HCT116 (cell line): ENCODE results near the gene PDE4A. TPM values are rescaled to one million over a fixed set of nuclear protein-coding genes. Genes with fewer than 3 reads are reported as not detected.

Experiments
- ATAC-seq: fragments of 200-7000 bp; cut with Tn5 transposase; 2 replicates; pipeline ENCODE4 v1.9.1; 2020; ENCODE audit warnings: mild to moderate bottlenecking, moderate library complexity
- BruUV-seq: library from RNA; stranded (reverse); fragments of 400-500 nt; replicated peaks from 2 replicates; lab custom pipeline; 2021; lab: Mats Ljungman, UMichigan
- CTCF ChIA-PET: fragments of 300-600 bp; sonication (Branson Sonifier 250); formaldehyde crosslinking; loops from one replicate; lab custom pipeline; 2021; ENCODE audit warnings: antibody characterized with exemption; lab: Charles Lee
- POLR2A ChIA-PET: fragments of 300-600, 350-600 bp; sonication (Branson Sonifier 250); formaldehyde crosslinking; loops from one replicate; lab custom pipeline; 2021; ENCODE audit warnings: antibody characterized with exemption; lab: Charles Lee
- RAD21 ChIA-PET, 2 experiments: fragments of 300-600 bp; sonication (Branson Sonifier 250); formaldehyde crosslinking; loops; one replicate each; lab custom pipeline; 2023; ENCODE audit warnings: low total read pairs in 2 of 2; ENCODE audit not compliant: uncharacterized antibody in 2 of 2, unreplicated experiment in 2 of 2, low non-redundant PET in 1 of 2; lab: Charles Lee
- DNase-seq: peaks from one replicate; pipeline ENCODE4 v3.0.0-alpha.2; 2010; ENCODE audit warnings: low read depth, low spot score
- H2AFZ ChIP-seq: fragments of 200-600 bp; shearing (Covaris generic), sonication (generic); 2 replicates; pipeline ENCODE4 v1.6.1; 2017; ENCODE audit warnings: low read depth, mixed run types, mixed read lengths, antibody characterized with exemption, low read length; ENCODE audit not compliant: poor library complexity, severe bottlenecking
- H3K27ac ChIP-seq: 2 replicates; pipeline ENCODE4 v1.5.1; 2012; ENCODE audit warnings: low read depth, low read length
- H3K27me3 ChIP-seq: fragments of 200-600 bp; sonication (generic); 2 replicates; pipeline ENCODE4 v1.6.1; 2016; ENCODE audit warnings: mixed run types, low read length, mixed read lengths; ENCODE audit not compliant: insufficient read depth
- H3K36me3 ChIP-seq, 2 experiments: fragments of 200-500 bp in 1 of 2; fragments of 200-600 bp in 1 of 2; sonication (Bioruptor generic) in 1 of 2; sonication (generic) in 1 of 2; 2 replicates each; pipeline versions ENCODE4 v1.5.1 to v1.6.1; 2014 to 2016; ENCODE audit warnings: low read length in 2 of 2, inconsistent platforms in 1 of 2, mixed read lengths in 1 of 2, mixed run types in 1 of 2; ENCODE audit not compliant: insufficient read depth in 2 of 2, control insufficient read depth in 1 of 2
- H3K4me1 ChIP-seq, 2 experiments: fragments of 200-600 bp in 1 of 2; sonication (generic) in 1 of 2; 2 replicates each; pipeline versions ENCODE4 v1.5.1 to v1.6.1; 2012 to 2017; ENCODE audit warnings: low read length in 2 of 2, inconsistent platforms in 1 of 2, mild to moderate bottlenecking in 1 of 2, mixed read lengths in 1 of 2, mixed run types in 1 of 2, moderate library complexity in 1 of 2; ENCODE audit not compliant: insufficient read depth in 2 of 2, control insufficient read depth in 1 of 2
- H3K4me2 ChIP-seq: fragments of 200-600 bp; sonication (generic); 2 replicates; pipeline ENCODE4 v1.6.1; 2017; ENCODE audit warnings: mixed run types, low read length, mixed read lengths
- H3K4me3 ChIP-seq, 2 experiments: fragments of 200-600 bp in 1 of 2; sonication (generic) in 1 of 2; replicated peaks in 1 of 2; 2 replicates each; pipeline ENCODE4 v1.5.1; 2011 to 2016; ENCODE audit warnings: low read length in 2 of 2, control low read depth in 1 of 2, low read depth in 1 of 2, mild to moderate bottlenecking in 1 of 2, mixed read lengths in 1 of 2, mixed run types in 1 of 2
- H3K79me2 ChIP-seq: fragments of 200-600 bp; sonication (generic); 2 replicates; pipeline ENCODE4 v1.6.1; 2017; ENCODE audit warnings: mild to moderate bottlenecking, mixed run types, low read length, moderate library complexity, mixed read lengths; ENCODE audit not compliant: insufficient read depth
- H3K9ac ChIP-seq: fragments of 200-600 bp; sonication (generic); 2 replicates; pipeline ENCODE4 v1.6.1; 2016; ENCODE audit warnings: low read length, mixed read lengths
- H3K9me2 ChIP-seq: fragments of 200-600 bp; sonication (generic), shearing (Covaris generic); 2 replicates; pipeline ENCODE4 v1.6.1; 2017; ENCODE audit warnings: mixed run types, mild to moderate bottlenecking, moderate library complexity; ENCODE audit not compliant: insufficient read depth
- H3K9me3 ChIP-seq, 2 experiments: fragments of 200-500 bp in 1 of 2; fragments of 200-600 bp in 1 of 2; sonication (Bioruptor generic) in 1 of 2; sonication (generic) in 1 of 2; 2 replicates each; pipeline ENCODE4 v1.6.1; 2014 to 2017; ENCODE audit warnings: low read length in 2 of 2, mixed read lengths in 2 of 2, inconsistent platforms in 1 of 2, low read depth in 1 of 2, mild to moderate bottlenecking in 1 of 2, mixed run types in 1 of 2, moderate library complexity in 1 of 2; ENCODE audit not compliant: control insufficient read depth in 1 of 2, insufficient read depth in 1 of 2
- H4K20me1 ChIP-seq: fragments of 200-600 bp; sonication (generic), shearing (Covaris generic); 2 replicates; pipeline ENCODE4 v1.6.1; 2017; ENCODE audit warnings: mixed run types, mild to moderate bottlenecking, moderate library complexity; ENCODE audit not compliant: insufficient read depth
- CEBPB ChIP-seq: IDR thresholded peaks from 2 replicates; pipeline ENCODE4 v1.6.1; 2012; ENCODE audit warnings: low read depth
- ELF1 ChIP-seq: IDR thresholded peaks from 2 replicates; pipeline ENCODE4 v1.6.1; 2012; ENCODE audit warnings: low read depth, borderline replicate concordance
- EZH2 ChIP-seq: fragments of 200-600 bp; sonication (generic); IDR thresholded peaks from 2 replicates; pipeline ENCODE4 v1.6.1; 2017; ENCODE audit warnings: antibody characterized with exemption, mixed run types
- EZH2phosphoT487 ChIP-seq: fragments of 200-600 bp; IDR thresholded peaks from 2 replicates; pipeline ENCODE4 v1.6.1; 2018; ENCODE audit warnings: antibody characterized with exemption, borderline replicate concordance
- FOSL1 ChIP-seq: IDR thresholded peaks from 2 replicates; pipeline ENCODE4 v1.6.1; 2012; ENCODE audit warnings: low read depth
- JUND ChIP-seq: IDR thresholded peaks from 2 replicates; pipeline ENCODE4 v1.6.1; 2012
- POLR2A ChIP-seq: IDR thresholded peaks from 2 replicates; pipeline ENCODE4 v1.7.0; 2011; ENCODE audit warnings: borderline replicate concordance; ENCODE audit not compliant: insufficient read depth, insufficient read length; ENCODE audit errors: extremely low read depth
- POLR2AphosphoS5 ChIP-seq: IDR thresholded peaks from 2 replicates; pipeline ENCODE4 v1.6.1; 2011; ENCODE audit warnings: mild to moderate bottlenecking, low read depth, low read length, moderate library complexity
- RAD21 ChIP-seq: IDR thresholded peaks from 2 replicates; pipeline ENCODE4 v1.6.1; 2012; ENCODE audit warnings: low read depth, mild to moderate bottlenecking
- REST ChIP-seq: IDR thresholded peaks from 2 replicates; pipeline ENCODE4 v1.6.1; 2012; ENCODE audit warnings: low read depth
- SIN3A ChIP-seq: IDR thresholded peaks from 2 replicates; pipeline ENCODE4 v1.6.1; 2012; ENCODE audit warnings: low read depth
- SRF ChIP-seq: IDR thresholded peaks from 2 replicates; pipeline ENCODE4 v1.6.1; 2012; ENCODE audit warnings: low read depth
- TCF7L2 ChIP-seq: IDR thresholded peaks from 2 replicates; pipeline ENCODE4 v1.7.0; 2011; ENCODE audit warnings: borderline replicate concordance, inconsistent platforms; ENCODE audit not compliant: insufficient read depth, insufficient read length; ENCODE audit errors: extremely low read depth
- ZFX ChIP-seq: fragments of 450-650 bp; IDR thresholded peaks from 2 replicates; pipeline ENCODE4 v1.6.1; 2017
- ZNF274 ChIP-seq: fragments of 200-500 bp; sonication (Bioruptor generic); IDR thresholded peaks from 2 replicates; pipeline ENCODE4 v1.6.1; 2014; ENCODE audit warnings: mild to moderate bottlenecking, low read depth, low read length, inconsistent platforms
- intact Hi-C: fragments of 100-400 bp; cut with micrococcal nuclease; formaldehyde crosslinking; loops from 2 replicates; pipeline ENCODE4 v1.10.0; 2022
- total RNA-seq: library from RNA; stranded (reverse); gene quantifications from one replicate; pipeline ENCODE4 v1.2.1, GENCODE V29; 2021; ENCODE audit not compliant: unreplicated experiment
- TF ChIP-seq, protein P1 (sequence below): IDR thresholded peaks from 2 replicates; pipeline ENCODE4 v1.6.1; 2011; ENCODE audit warnings: mild to moderate bottlenecking, low read length, moderate library complexity; ENCODE audit not compliant: insufficient replicate concordance; ENCODE audit errors: extremely low read depth
- TF ChIP-seq, protein P2 (sequence below): IDR thresholded peaks from 2 replicates; pipeline ENCODE4 v1.6.1; 2012
- TF ChIP-seq, protein P3 (sequence below): IDR thresholded peaks from 2 replicates; pipeline ENCODE4 v1.6.1; 2012

Gene PDE4A
- total RNA-seq, 1 experiment from 2014 or later: 33.7 TPM

DNA sequence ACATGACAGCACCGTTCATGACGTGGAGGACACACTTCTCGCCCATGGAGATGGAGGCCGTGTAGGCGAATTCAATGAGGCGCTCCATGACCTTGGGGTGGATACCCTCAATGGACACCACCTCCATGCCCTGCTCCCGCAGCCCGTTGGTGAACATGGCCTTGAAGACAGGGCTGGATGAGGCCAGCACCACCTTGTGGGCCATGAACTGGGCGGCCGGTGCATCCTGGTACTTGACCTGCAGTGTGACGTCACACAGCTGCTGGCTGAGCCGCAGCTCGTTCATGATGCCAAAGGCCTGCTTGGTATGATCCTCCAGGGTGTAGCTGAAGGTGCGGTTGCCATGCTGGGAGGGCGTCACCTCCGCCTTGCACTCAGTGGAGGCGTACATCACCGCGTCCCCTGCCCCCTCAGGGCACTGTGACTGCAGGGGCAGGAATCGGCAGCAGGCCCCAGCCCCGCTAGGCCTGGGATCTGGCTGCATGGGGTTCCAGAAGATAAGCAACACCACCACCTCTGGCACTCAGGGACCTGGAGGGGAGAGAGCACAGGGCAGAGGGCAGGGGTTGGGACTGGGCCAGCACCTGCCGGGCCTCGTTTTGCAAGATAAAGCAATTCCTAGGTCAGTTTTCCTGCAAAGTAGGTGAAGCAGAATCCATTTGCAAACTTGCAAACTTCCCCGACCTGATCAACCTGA is 79.4 kb downstream of the PDE4A start (continued):
- TF ChIP-seq TCF7L2 (no peak), ELF1 (no peak)
- TF ChIP-seq, all 23 proteins: peak for 0

GRCh38 chr19:10500247-10500592 is 79.9 kb downstream of the PDE4A start:
- H2AFZ ChIP-seq: no peak overlapping the region
- no peak overlapping the region for H3K9ac ChIP-seq
- ChIA-PET RAD21 (no interaction called here), CTCF (no interaction called here), POLR2A (no interaction called here)
- no peak overlapping the region for H3K27ac ChIP-seq
- peaks cover 10 to 23% of the 10 kb centered on the region in 2 experiments; a peak in 3 of 4 replicates for H3K36me3 ChIP-seq
- intact Hi-C loops: loop anchor here (5.0 kb wide), 1 partner anchor 67 kb away; the partner anchor contains the start of genes CDKN2D and KRI1
- BruUV-seq: no TSS peak
- H3K4me3 ChIP-seq: no peak overlapping the region
- ATAC-seq (no peak), DNase-seq (no peak)
- H3K27me3 ChIP-seq: no peaks in the 10 kb centered on the region
- TF ChIP-seq JUND (no peak), SIN3A (no peak), ZFX (no peak), FOSL1 (no peak), EZH2phosphoT487 (no peak), TCF7L2 (no peak), EZH2 (no peak), ELF1 (no peak), POLR2AphosphoS5 (no peak), REST (no peak), ZNF274 (no peak), SRF (no peak), RAD21 (no peak), CEBPB (no peak), POLR2A (no peak)
- TF ChIP-seq, protein P1, sequence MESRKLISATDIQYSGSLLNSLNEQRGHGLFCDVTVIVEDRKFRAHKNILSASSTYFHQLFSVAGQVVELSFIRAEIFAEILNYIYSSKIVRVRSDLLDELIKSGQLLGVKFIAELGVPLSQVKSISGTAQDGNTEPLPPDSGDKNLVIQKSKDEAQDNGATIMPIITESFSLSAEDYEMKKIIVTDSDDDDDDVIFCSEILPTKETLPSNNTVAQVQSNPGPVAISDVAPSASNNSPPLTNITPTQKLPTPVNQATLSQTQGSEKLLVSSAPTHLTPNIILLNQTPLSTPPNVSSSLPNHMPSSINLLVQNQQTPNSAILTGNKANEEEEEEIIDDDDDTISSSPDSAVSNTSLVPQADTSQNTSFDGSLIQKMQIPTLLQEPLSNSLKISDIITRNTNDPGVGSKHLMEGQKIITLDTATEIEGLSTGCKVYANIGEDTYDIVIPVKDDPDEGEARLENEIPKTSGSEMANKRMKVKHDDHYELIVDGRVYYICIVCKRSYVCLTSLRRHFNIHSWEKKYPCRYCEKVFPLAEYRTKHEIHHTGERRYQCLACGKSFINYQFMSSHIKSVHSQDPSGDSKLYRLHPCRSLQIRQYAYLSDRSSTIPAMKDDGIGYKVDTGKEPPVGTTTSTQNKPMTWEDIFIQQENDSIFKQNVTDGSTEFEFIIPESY: no peak
- TF ChIP-seq, protein P2, sequence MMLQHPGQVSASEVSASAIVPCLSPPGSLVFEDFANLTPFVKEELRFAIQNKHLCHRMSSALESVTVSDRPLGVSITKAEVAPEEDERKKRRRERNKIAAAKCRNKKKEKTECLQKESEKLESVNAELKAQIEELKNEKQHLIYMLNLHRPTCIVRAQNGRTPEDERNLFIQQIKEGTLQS: no peak
- TF ChIP-seq, protein P3, sequence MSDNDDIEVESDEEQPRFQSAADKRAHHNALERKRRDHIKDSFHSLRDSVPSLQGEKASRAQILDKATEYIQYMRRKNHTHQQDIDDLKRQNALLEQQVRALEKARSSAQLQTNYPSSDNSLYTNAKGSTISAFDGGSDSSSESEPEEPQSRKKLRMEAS: no peak
- H3K9me3 ChIP-seq: no peaks in the 10 kb centered on the region
- H3K9me2 ChIP-seq: no peaks in the 10 kb centered on the region
- H3K4me1 ChIP-seq: peaks cover 12 to 25% of the 10 kb centered on the region in 2 experiments
- no peak overlapping the region for H3K4me2 ChIP-seq
- H3K79me2 ChIP-seq: peaks cover 70% of the 10 kb centered on the region
- no peaks in the 10 kb centered on the region for H4K20me1 ChIP-seq
